HG03354 (cell line): ENCODE measurements around the gene PDIA2.
"Not testable (repeated sequence)": the region's sequence is repeated elsewhere in the genome, so short reads cannot be mapped to it uniquely, and the experiment has no call there.

Experiments used
- ATAC-seq: cut with Tn5 transposase; IDR thresholded peaks from one replicate; pipeline ENCODE4 v1.9.1; 2021; ENCODE audit warnings: mild to moderate bottlenecking; ENCODE audit not compliant: unreplicated experiment, poor library complexity, severe bottlenecking

Gene PDIA2

GRCh38 chr16:322476-323143, 39.6 kb downstream of the PDIA2 start:
- ATAC-seq = no peak

GRCh38 chr16:324201-324450, 41.2 kb downstream of the PDIA2 start:
- no peak for ATAC-seq

- ATAC-seq = no peak
Measured at GRCh38 chr16:324451-325334, 41.7 kb downstream of the PDIA2 start.

- no peak for ATAC-seq
Measured at GRCh38 chr16:325375-326145, 42.6 kb downstream of the PDIA2 start.

- ATAC-seq = no peak
Measured at GRCh38 chr16:330741-331140, 47.8 kb downstream of the PDIA2 start.

- not testable (repeated sequence) for ATAC-seq
Measured at GRCh38 chr16:331181-331814, 48.3 kb downstream of the PDIA2 start.

GRCh38 chr16:333406-334094, 50.6 kb downstream of the PDIA2 start:
- ATAC-seq = no peak

GRCh38 chr16:334164-334832, 51.3 kb downstream of the PDIA2 start:
- not testable (repeated sequence) for ATAC-seq

- not testable (repeated sequence) for ATAC-seq
Measured at GRCh38 chr16:334861-335632, 52.1 kb downstream of the PDIA2 start.

- ATAC-seq = no peak
Measured at GRCh38 chr16:336269-336668, 53.3 kb downstream of the PDIA2 start.
